SK-N-SH (cell line): ENCODE measurements around the gene DRC3. TPM values are rescaled to one million over a fixed set of nuclear protein-coding genes. Genes with fewer than 3 reads are reported as not detected.

Source experiments
- CTCF ChIA-PET: fragments of 300-600, 350-600 bp; formaldehyde crosslinking; extraction: SDS; loops from one replicate; lab custom pipeline; 2021; lab: Yijun Ruan, JAX
- POLR2A ChIA-PET: fragments of 350-600 bp; sonication (Branson Sonifier 250); formaldehyde crosslinking; extraction: SDS; loops from one replicate; lab custom pipeline; 2020; ENCODE audit warnings: antibody characterized with exemption, inconsistent platforms; lab: Yijun Ruan, JAX
- DNase-seq: peaks from one replicate; pipeline ENCODE4 v3.0.0; 2012
- H2AFZ ChIP-seq: fragments of 200-600 bp; sonication (generic); 2 replicates; pipeline ENCODE4 v1.8.1; 2016; ENCODE audit warnings: antibody characterized with exemption, mild to moderate bottlenecking, low read depth
- H3F3A ChIP-seq: fragments of 200-600 bp; sonication (generic); replicated peaks from 2 replicates; pipeline ENCODE3; 2016; ENCODE audit warnings: antibody characterized with exemption, mild to moderate bottlenecking; ENCODE audit not compliant: insufficient read depth
- H3K27ac ChIP-seq, 2 experiments: fragments of 200-500 bp in 1 of 2; fragments of 200-600 bp in 1 of 2; sonication (Bioruptor generic) in 1 of 2; sonication (generic), shearing (Covaris generic) in 1 of 2; 2 replicates each; pipeline versions ENCODE4 v1.5.1 to v1.6.1; 2014 to 2016; ENCODE audit warnings: low read depth in 2 of 2, inconsistent platforms in 1 of 2, low read length in 1 of 2, mild to moderate bottlenecking in 1 of 2, mixed read lengths in 1 of 2
- H3K27me3 ChIP-seq: fragments of 200-600 bp; sonication (generic), shearing (Covaris generic); 2 replicates; pipeline ENCODE4 v1.6.1; 2016; ENCODE audit warnings: mixed run types; ENCODE audit not compliant: insufficient read depth
- H3K36me3 ChIP-seq, 2 experiments: fragments of 200-500 bp in 1 of 2; fragments of 200-600 bp in 1 of 2; sonication (Bioruptor generic) in 1 of 2; sonication (generic) in 1 of 2; replicated peaks in 1 of 2; 2 replicates each; pipeline versions ENCODE3 to v1.5.1; 2014 to 2016; ENCODE audit warnings: low read length in 1 of 2, mild to moderate bottlenecking in 1 of 2; ENCODE audit not compliant: insufficient read depth in 2 of 2, control insufficient read depth in 1 of 2
- H3K4me1 ChIP-seq, 2 experiments: fragments of 200-500 bp in 1 of 2; fragments of 200-600 bp in 1 of 2; sonication (Bioruptor generic) in 1 of 2; sonication (generic), shearing (Covaris generic) in 1 of 2; 2 replicates each; pipeline versions ENCODE4 v1.5.1 to v1.6.1; 2014 to 2016; ENCODE audit warnings: low read depth in 1 of 2, low read length in 1 of 2, mixed run types in 1 of 2; ENCODE audit not compliant: insufficient read depth in 2 of 2, control insufficient read depth in 1 of 2
- H3K4me2 ChIP-seq: fragments of 200-600 bp; sonication (generic), shearing (Covaris generic); 2 replicates; pipeline ENCODE4 v1.6.1; 2017; ENCODE audit warnings: mixed run types
- H3K4me3 ChIP-seq, 2 experiments: fragments of 200-500 bp in 1 of 2; fragments of 200-600 bp in 1 of 2; sonication (Bioruptor generic) in 1 of 2; sonication (generic), shearing (Covaris generic) in 1 of 2; 2 replicates each; pipeline versions ENCODE4 v1.5.1 to v1.8.1; 2014 to 2016; ENCODE audit warnings: low read depth in 2 of 2, inconsistent platforms in 1 of 2, low read length in 1 of 2, mild to moderate bottlenecking in 1 of 2, mixed read lengths in 1 of 2, moderate library complexity in 1 of 2
- H3K79me2 ChIP-seq: fragments of 200-600 bp; sonication (generic); 2 replicates; pipeline ENCODE4 v1.8.1; 2017; ENCODE audit warnings: mild to moderate bottlenecking; ENCODE audit not compliant: insufficient read depth
- H3K9ac ChIP-seq: fragments of 200-600 bp; sonication (generic); 2 replicates; pipeline ENCODE4 v1.6.1; 2017; ENCODE audit warnings: mixed run types
- H3K9me2 ChIP-seq: fragments of 200-600 bp; sonication (generic); 2 replicates; pipeline ENCODE4 v1.6.1; 2017; ENCODE audit warnings: mixed run types
- H3K9me3 ChIP-seq: fragments of 200-600 bp; sonication (generic); 2 replicates; pipeline ENCODE4 v1.6.1; 2017; ENCODE audit warnings: mixed run types, mild to moderate bottlenecking, moderate library complexity
- H4K20me1 ChIP-seq: fragments of 200-600 bp; sonication (generic); 2 replicates; pipeline ENCODE4 v1.6.1; 2017; ENCODE audit warnings: mild to moderate bottlenecking, mixed run types; ENCODE audit not compliant: insufficient read depth
- FOXJ3 ChIP-seq: sonication (generic); formaldehyde crosslinking; IDR thresholded peaks from 2 replicates; pipeline ENCODE4 v1.5.1; 2020; ENCODE audit warnings: mild to moderate bottlenecking, missing genetic modification reagents
- GATA2 ChIP-seq: sonication (generic); formaldehyde crosslinking; IDR thresholded peaks from 2 replicates; pipeline ENCODE4 v1.5.0; 2020; ENCODE audit warnings: mild to moderate bottlenecking, missing genetic modification reagents
- JUND ChIP-seq: IDR thresholded peaks from 2 replicates; pipeline ENCODE4 v1.4.0; 2012
- NRF1 ChIP-seq: IDR thresholded peaks from 2 replicates; pipeline ENCODE4 v1.6.1; 2012; ENCODE audit warnings: low read depth, mild to moderate bottlenecking, low read length
- RAD21 ChIP-seq: IDR thresholded peaks from 2 replicates; pipeline ENCODE4 v1.6.1; 2012; ENCODE audit warnings: mild to moderate bottlenecking, low read length
- TEAD4 ChIP-seq: IDR thresholded peaks from 2 replicates; pipeline ENCODE4 v1.4.0; 2012; ENCODE audit warnings: mild to moderate bottlenecking, borderline replicate concordance; ENCODE audit not compliant: insufficient read depth
- YY1 ChIP-seq: IDR thresholded peaks from 2 replicates; pipeline ENCODE4 v1.4.0; 2012; ENCODE audit warnings: low read depth, mild to moderate bottlenecking
- WGBS: methylation state at CpG from one replicate; pipeline ENCODE4 v1.1.6; 2017; ENCODE audit warnings: low lambda C conversion rate; 5-methylcytosine and 5-hydroxymethylcytosine counted together
- polyA plus RNA-seq, 3 experiments: library from polyadenylated mRNA; depleted of rRNA; stranded (reverse); fragments of >200 nt; gene quantifications; 2 replicates each; pipeline ENCODE4 v1.2.3, GENCODE V29; 2012
- TF ChIP-seq, protein P1 (sequence below): fragments of 150-350 bp; IDR thresholded peaks from 2 replicates; pipeline ENCODE4 v1.6.1; 2016; ENCODE audit warnings: mild to moderate bottlenecking, low read depth, low read length
- TF ChIP-seq, protein P2 (sequence below): IDR thresholded peaks from 2 replicates; pipeline ENCODE4 v1.4.0; 2012; ENCODE audit warnings: low read depth, borderline replicate concordance
- TF ChIP-seq, protein P3 (sequence below): IDR thresholded peaks from 2 replicates; pipeline ENCODE4 v1.4.0; 2012; ENCODE audit warnings: low read depth, borderline replicate concordance
- TF ChIP-seq, protein P4 (sequence below): IDR thresholded peaks from 2 replicates; pipeline ENCODE4 v1.4.0; 2012; ENCODE audit warnings: low read depth

Gene DRC3
- polyA plus RNA-seq, 1 of the 3 experiments (the other 2 are of a cell fraction), result 3.6 TPM

DNA sequence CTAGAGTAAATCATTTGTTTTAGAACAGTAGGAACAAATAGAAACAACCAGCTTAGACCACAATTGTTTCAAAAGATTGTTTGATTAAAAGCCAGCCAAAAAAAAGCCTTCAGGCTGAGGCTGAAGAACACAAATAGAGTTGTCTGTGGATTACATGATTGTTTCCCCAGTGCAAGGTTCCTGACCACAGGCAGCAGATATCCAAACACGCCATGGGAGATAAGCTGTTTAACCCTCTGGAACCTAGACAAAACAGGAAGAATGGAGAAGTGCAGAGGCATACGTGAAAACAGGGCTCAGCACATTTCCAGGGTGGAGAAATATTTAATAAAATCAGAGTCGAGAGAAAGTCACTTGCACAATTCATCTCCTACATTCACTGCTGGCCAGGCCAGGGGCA lies 45.3 kb downstream of the DRC3 start:
- peaks cover 0 to 15% of the 10 kb centered on the region in 2 experiments for H3K36me3 ChIP-seq
- H3K79me2 ChIP-seq, result no peaks in the 10 kb centered on the region
- H3K4me3 ChIP-seq, result no peak overlapping the region
- H3K27me3 ChIP-seq, result no peaks in the 10 kb centered on the region
- H3K9me2 ChIP-seq, result no peaks in the 10 kb centered on the region
- 66% methylated on average over 3 of the region's 3 CpGs for WGBS
- peaks cover 0 to 35% of the 10 kb centered on the region in 2 experiments; a peak in 1 of 4 replicates for H3K4me1 ChIP-seq
- POLR2A ChIA-PET, result no interaction called here
- H2AFZ ChIP-seq, result no peak overlapping the region
- H3F3A ChIP-seq, result peaks cover 4% of the 10 kb centered on the region
- H3K9me3 ChIP-seq, result no peaks in the 10 kb centered on the region
- H3K4me2 ChIP-seq, result no peak overlapping the region
- H4K20me1 ChIP-seq, result no peaks in the 10 kb centered on the region
- peak; percentile 57 for DNase-seq
- peak overlapping the region in 1 of 2 experiments; percentile 93; a peak in 2 of 4 replicates for H3K27ac ChIP-seq
- H3K9ac ChIP-seq, result no peak overlapping the region
- CTCF ChIA-PET, result interaction anchor here (1.3 to 2.4 kb wide), 3 partner anchors 11 to 127 kb away, joined by 4 to 10 read pairs (median 6); no protein-coding TSS in a partner anchor
- TF ChIP-seq FOXJ3 (CRISPR knock-in tag), result no peak
- TF ChIP-seq, protein P1, sequence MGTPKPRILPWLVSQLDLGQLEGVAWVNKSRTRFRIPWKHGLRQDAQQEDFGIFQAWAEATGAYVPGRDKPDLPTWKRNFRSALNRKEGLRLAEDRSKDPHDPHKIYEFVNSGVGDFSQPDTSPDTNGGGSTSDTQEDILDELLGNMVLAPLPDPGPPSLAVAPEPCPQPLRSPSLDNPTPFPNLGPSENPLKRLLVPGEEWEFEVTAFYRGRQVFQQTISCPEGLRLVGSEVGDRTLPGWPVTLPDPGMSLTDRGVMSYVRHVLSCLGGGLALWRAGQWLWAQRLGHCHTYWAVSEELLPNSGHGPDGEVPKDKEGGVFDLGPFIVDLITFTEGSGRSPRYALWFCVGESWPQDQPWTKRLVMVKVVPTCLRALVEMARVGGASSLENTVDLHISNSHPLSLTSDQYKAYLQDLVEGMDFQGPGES, result no peak
- no peak for TF ChIP-seq YY1
- TF ChIP-seq, protein P2, sequence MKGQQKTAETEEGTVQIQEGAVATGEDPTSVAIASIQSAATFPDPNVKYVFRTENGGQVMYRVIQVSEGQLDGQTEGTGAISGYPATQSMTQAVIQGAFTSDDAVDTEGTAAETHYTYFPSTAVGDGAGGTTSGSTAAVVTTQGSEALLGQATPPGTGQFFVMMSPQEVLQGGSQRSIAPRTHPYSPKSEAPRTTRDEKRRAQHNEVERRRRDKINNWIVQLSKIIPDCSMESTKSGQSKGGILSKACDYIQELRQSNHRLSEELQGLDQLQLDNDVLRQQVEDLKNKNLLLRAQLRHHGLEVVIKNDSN, result no peak
- TF ChIP-seq, protein P3, sequence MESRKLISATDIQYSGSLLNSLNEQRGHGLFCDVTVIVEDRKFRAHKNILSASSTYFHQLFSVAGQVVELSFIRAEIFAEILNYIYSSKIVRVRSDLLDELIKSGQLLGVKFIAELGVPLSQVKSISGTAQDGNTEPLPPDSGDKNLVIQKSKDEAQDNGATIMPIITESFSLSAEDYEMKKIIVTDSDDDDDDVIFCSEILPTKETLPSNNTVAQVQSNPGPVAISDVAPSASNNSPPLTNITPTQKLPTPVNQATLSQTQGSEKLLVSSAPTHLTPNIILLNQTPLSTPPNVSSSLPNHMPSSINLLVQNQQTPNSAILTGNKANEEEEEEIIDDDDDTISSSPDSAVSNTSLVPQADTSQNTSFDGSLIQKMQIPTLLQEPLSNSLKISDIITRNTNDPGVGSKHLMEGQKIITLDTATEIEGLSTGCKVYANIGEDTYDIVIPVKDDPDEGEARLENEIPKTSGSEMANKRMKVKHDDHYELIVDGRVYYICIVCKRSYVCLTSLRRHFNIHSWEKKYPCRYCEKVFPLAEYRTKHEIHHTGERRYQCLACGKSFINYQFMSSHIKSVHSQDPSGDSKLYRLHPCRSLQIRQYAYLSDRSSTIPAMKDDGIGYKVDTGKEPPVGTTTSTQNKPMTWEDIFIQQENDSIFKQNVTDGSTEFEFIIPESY, result no peak
- TF ChIP-seq JUND, result no peak
- no peak for TF ChIP-seq TEAD4
- peak; percentile 32; the same call in 1 of the 2 replicates for TF ChIP-seq GATA2

DNA sequence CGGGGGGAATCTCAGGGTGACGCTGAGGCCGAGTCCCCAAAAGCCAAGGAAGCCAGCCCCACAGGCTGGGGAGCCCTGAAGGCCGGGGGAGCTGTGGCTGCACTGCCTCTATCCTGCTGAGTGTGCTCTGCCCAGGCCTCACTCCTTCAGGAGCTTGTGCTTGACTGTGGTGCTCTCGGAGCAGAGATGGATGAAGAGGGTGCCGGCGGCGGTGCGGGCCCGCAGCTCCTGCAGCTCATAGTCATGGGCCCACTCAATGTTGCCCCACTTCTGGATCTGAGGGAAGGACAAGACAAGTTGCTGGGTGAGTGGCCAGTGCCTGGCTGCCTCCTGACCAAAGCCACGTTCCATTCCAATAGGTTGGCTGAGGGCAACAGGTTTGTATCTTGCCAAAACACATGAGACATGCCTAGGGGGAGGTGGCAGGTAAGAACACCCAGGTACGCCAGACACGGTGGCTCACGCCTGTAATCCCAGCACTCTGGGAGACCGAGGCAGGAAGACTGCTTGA lies 45.8 kb downstream of the DRC3 start:
- WGBS, result 96% methylated on average over 12 of the region's 15 CpGs
- H3K4me2 ChIP-seq, result no peak overlapping the region
- POLR2A ChIA-PET, result no interaction called here

More for the DNA sequence above, 45.8 kb downstream of the DRC3 start:
- no peaks in the 10 kb centered on the region for H4K20me1 ChIP-seq
- CTCF ChIA-PET, result interaction anchor here (1.3 to 2.4 kb wide), 3 partner anchors 10 to 127 kb away, joined by 4 to 10 read pairs (median 6); no protein-coding TSS in a partner anchor
- H3K4me1 ChIP-seq, result peaks cover 0 to 35% of the 10 kb centered on the region in 2 experiments; a peak in 1 of 4 replicates
- H3K9ac ChIP-seq, result no peak overlapping the region
- DNase-seq, result no peak
- no peaks in the 10 kb centered on the region for H3K79me2 ChIP-seq
- peak overlapping the region in 1 of 2 experiments; percentile 93; a peak in 2 of 4 replicates for H3K27ac ChIP-seq
- H3K9me2 ChIP-seq, result no peaks in the 10 kb centered on the region
- peaks cover 4% of the 10 kb centered on the region for H3F3A ChIP-seq
- no peak overlapping the region for H3K4me3 ChIP-seq
- no peak overlapping the region for H2AFZ ChIP-seq
- H3K36me3 ChIP-seq, result peaks cover 0 to 15% of the 10 kb centered on the region in 2 experiments
- no peaks in the 10 kb centered on the region for H3K27me3 ChIP-seq
- H3K9me3 ChIP-seq, result no peaks in the 10 kb centered on the region
- TF ChIP-seq, protein P1, result no peak
- TF ChIP-seq, protein P4, sequence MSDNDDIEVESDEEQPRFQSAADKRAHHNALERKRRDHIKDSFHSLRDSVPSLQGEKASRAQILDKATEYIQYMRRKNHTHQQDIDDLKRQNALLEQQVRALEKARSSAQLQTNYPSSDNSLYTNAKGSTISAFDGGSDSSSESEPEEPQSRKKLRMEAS, result no peak
- no peak for TF ChIP-seq RAD21
- TF ChIP-seq, protein P3, result no peak
- no peak for TF ChIP-seq NRF1
